VCaP (cell line): Measurements from ENCODE around the gene C1QTNF3.
"Not testable (repeated sequence)": the region's sequence is repeated elsewhere in the genome, so short reads cannot be mapped to it uniquely, and the experiment has no call there.

Experiments used
- H3K27ac ChIP-seq: fragments of 450-650 bp; 2 replicates; pipeline ENCODE4 v1.5.1; 2017
- CTCF ChIP-seq: fragments of 450-650 bp; conservative IDR thresholded peaks from 2 replicates; pipeline ENCODE4 v1.5.1; 2017; ENCODE audit warnings: mild to moderate bottlenecking, moderate library complexity

C1QTNF3 gene

GRCh38 chr5:34035756-34036155 is 7.3 kb downstream of the C1QTNF3 start:
- no peak for TF ChIP-seq CTCF

GRCh38 chr5:34034534-34035327 is 8.3 kb downstream of the C1QTNF3 start:
- TF ChIP-seq CTCF, result no peak
- no peak overlapping the region for H3K27ac ChIP-seq

More at GRCh38 chr5:34035756-34036155, 7.3 kb downstream of the C1QTNF3 start:
- H3K27ac ChIP-seq, result no peak overlapping the region

- no peak for TF ChIP-seq CTCF
- no peak overlapping the region for H3K27ac ChIP-seq
Observed at GRCh38 chr5:34031966-34032365, 11.0 kb downstream of the C1QTNF3 start.

GRCh38 chr5:34031117-34031516 is 11.9 kb downstream of the C1QTNF3 start:
- no peak for TF ChIP-seq CTCF
- no peak overlapping the region for H3K27ac ChIP-seq

GRCh38 chr5:34030585-34030984 is 12.4 kb downstream of the C1QTNF3 start:
- not testable (repeated sequence) for H3K27ac ChIP-seq

GRCh38 chr5:34030048-34030447 is 13.0 kb downstream of the C1QTNF3 start:
- TF ChIP-seq CTCF, result no peak
- no peak overlapping the region for H3K27ac ChIP-seq

- no peak overlapping the region for H3K27ac ChIP-seq
- no peak for TF ChIP-seq CTCF
Observed at GRCh38 chr5:34028349-34028748, 14.7 kb downstream of the C1QTNF3 start.

GRCh38 chr5:34026089-34026761 is 16.8 kb downstream of the C1QTNF3 start:
- TF ChIP-seq CTCF, result no peak
- no peak overlapping the region for H3K27ac ChIP-seq
